ENCODE data around the gene NGLY1.

NGLY1 gene

GRCh38 chr3:25683882-25684281 is 99.4 kb downstream of the NGLY1 start:
- no peak for DNase-seq
- H3K14ac ChIP-seq (ENCODE audit: low read length) = no peak overlapping the region
- H3K18ac ChIP-seq (ENCODE audit: low read length) = no peak overlapping the region
- WGBS (ENCODE audit: extremely low coverage, insufficient coverage, insufficient read length) = no CpG with 5 or more reads among the region's 2 CpGs
- no peak overlapping the region for H2AFZ ChIP-seq (ENCODE audit: insufficient read depth, low read length, poor library complexity)
- no peaks in the 10 kb centered on the region for H3K4me1 ChIP-seq (ENCODE audit: control insufficient read depth in 1 of 2, insufficient read depth in 2 of 2, low read length in 2 of 2)
- no peak overlapping the region for H4K91ac ChIP-seq (ENCODE audit: low read depth, low read length)
- H4K12ac ChIP-seq (ENCODE audit: low read depth, low read length) = no peak overlapping the region
- H3K4me3 ChIP-seq (ENCODE audit: low read depth, low read length) = no peak overlapping the region
- no peak overlapping the region for H2BK12ac ChIP-seq (ENCODE audit: low read length)
- no peaks in the 10 kb centered on the region for H3K36me3 ChIP-seq (ENCODE audit: control insufficient read depth in 1 of 2, insufficient read depth in 2 of 2, low read length in 2 of 2)
- no peaks in the 10 kb centered on the region for H3K79me2 ChIP-seq (ENCODE audit: control insufficient read depth, insufficient read depth, low read length, poor library complexity)
- peaks cover 3% of the 10 kb centered on the region for H3K9me3 ChIP-seq (ENCODE audit: insufficient read depth, low read depth, low read length)
- H2BK5ac ChIP-seq (ENCODE audit: low read depth, low read length, poor library complexity) = no peak overlapping the region
- no peaks in the 10 kb centered on the region for H3K27me3 ChIP-seq (ENCODE audit: insufficient read depth, low read length)
- no peak overlapping the region for H2AK5ac ChIP-seq (ENCODE audit: low read length)
- H2BK120ac ChIP-seq (ENCODE audit: insufficient read depth, low read length, poor library complexity) = no peak overlapping the region
- H4K8ac ChIP-seq (ENCODE audit: low read depth, low read length) = no peak overlapping the region
- H3K23ac ChIP-seq (ENCODE audit: low read length) = no peak overlapping the region
- H3K9ac ChIP-seq (ENCODE audit: low read length) = no peak overlapping the region
- no peak overlapping the region for H3K27ac ChIP-seq (ENCODE audit: low read depth, low read length)
- no peaks in the 10 kb centered on the region for H3K79me1 ChIP-seq (ENCODE audit: low read length)
- no peak overlapping the region for H3K4ac ChIP-seq (ENCODE audit: low read depth, low read length)
- no peak overlapping the region for H3K4me2 ChIP-seq (ENCODE audit: low read length)

- WGBS (ENCODE audit: extremely low coverage, insufficient coverage, insufficient read length) = no CpG with 5 or more reads among the region's 1 CpG
- Histone ChIP-seq H2BK5ac (ENCODE audit: low read depth, low read length, poor library complexity) (no peak overlapping the region), H3K79me2 (ENCODE audit: control insufficient read depth, insufficient read depth, low read length, poor library complexity) (no peaks in the 10 kb centered on the region), H4K12ac (ENCODE audit: low read depth, low read length) (no peak overlapping the region), H2BK120ac (ENCODE audit: insufficient read depth, low read length, poor library complexity) (no peak overlapping the region), H3K4me1 (ENCODE audit: control insufficient read depth in 1 of 2, insufficient read depth in 2 of 2, low read length in 2 of 2) (no peaks in the 10 kb centered on the region), H3K4me3 (ENCODE audit: low read depth, low read length) (no peak overlapping the region), H3K4me2 (ENCODE audit: low read length) (no peak overlapping the region), H3K14ac (ENCODE audit: low read length) (no peak overlapping the region), H2AK5ac (ENCODE audit: low read length) (no peak overlapping the region), H3K18ac (ENCODE audit: low read length) (no peak overlapping the region), H4K91ac (ENCODE audit: low read depth, low read length) (no peak overlapping the region), H3K27ac (ENCODE audit: low read depth, low read length) (no peak overlapping the region), H4K8ac (ENCODE audit: low read depth, low read length) (no peak overlapping the region), H3K36me3 (ENCODE audit: control insufficient read depth in 1 of 2, insufficient read depth in 2 of 2, low read length in 2 of 2) (no peaks in the 10 kb centered on the region), H2BK12ac (ENCODE audit: low read length) (no peak overlapping the region), H3K27me3 (ENCODE audit: insufficient read depth, low read length) (no peaks in the 10 kb centered on the region), H2AFZ (ENCODE audit: insufficient read depth, low read length, poor library complexity) (no peak overlapping the region), H3K4ac (ENCODE audit: low read depth, low read length) (no peak overlapping the region), H3K79me1 (ENCODE audit: low read length) (no peaks in the 10 kb centered on the region), H3K9me3 (ENCODE audit: insufficient read depth, low read depth, low read length) (peaks cover 3% of the 10 kb centered on the region), H3K9ac (ENCODE audit: low read length) (no peak overlapping the region), H3K23ac (ENCODE audit: low read length) (no peak overlapping the region)
- DNase-seq = no peak
These were observed 99.8 kb downstream of the NGLY1 start for GRCh38 chr3:25683410-25683809.

- DNase-seq = no peak
These were observed 103.5 kb downstream of the NGLY1 start for GRCh38 chr3:25679642-25680302.

GRCh38 chr3:25679166-25679565 is 104.1 kb downstream of the NGLY1 start:
- H2BK120ac ChIP-seq (ENCODE audit: insufficient read depth, low read length, poor library complexity) = no peak overlapping the region

More at GRCh38 chr3:25679642-25680302, 103.5 kb downstream of the NGLY1 start:
- Histone ChIP-seq H3K27ac (ENCODE audit: low read depth, low read length) (no peak overlapping the region), H2BK120ac (ENCODE audit: insufficient read depth, low read length, poor library complexity) (no peak overlapping the region), H3K14ac (ENCODE audit: low read length) (no peak overlapping the region), H3K4ac (ENCODE audit: low read depth, low read length) (no peak overlapping the region), H3K27me3 (ENCODE audit: insufficient read depth, low read length) (no peaks in the 10 kb centered on the region), H3K4me3 (ENCODE audit: low read depth, low read length) (no peak overlapping the region), H2AFZ (ENCODE audit: insufficient read depth, low read length, poor library complexity) (no peak overlapping the region), H3K9ac (ENCODE audit: low read length) (no peak overlapping the region), H4K8ac (ENCODE audit: low read depth, low read length) (no peak overlapping the region), H3K23ac (ENCODE audit: low read length) (no peak overlapping the region), H3K9me3 (ENCODE audit: insufficient read depth, low read depth, low read length) (no peaks in the 10 kb centered on the region), H3K79me2 (ENCODE audit: control insufficient read depth, insufficient read depth, low read length, poor library complexity) (no peaks in the 10 kb centered on the region), H2AK5ac (ENCODE audit: low read length) (no peak overlapping the region), H4K91ac (ENCODE audit: low read depth, low read length) (no peak overlapping the region), H3K36me3 (ENCODE audit: control insufficient read depth in 1 of 2, insufficient read depth in 2 of 2, low read length in 2 of 2) (no peaks in the 10 kb centered on the region), H2BK5ac (ENCODE audit: low read depth, low read length, poor library complexity) (no peak overlapping the region), H4K12ac (ENCODE audit: low read depth, low read length) (no peak overlapping the region), H2BK12ac (ENCODE audit: low read length) (no peak overlapping the region), H3K4me2 (ENCODE audit: low read length) (no peak overlapping the region), H3K18ac (ENCODE audit: low read length) (no peak overlapping the region), H3K79me1 (ENCODE audit: low read length) (no peaks in the 10 kb centered on the region), H3K4me1 (ENCODE audit: control insufficient read depth in 1 of 2, insufficient read depth in 2 of 2, low read length in 2 of 2) (no peaks in the 10 kb centered on the region)
- WGBS (ENCODE audit: extremely low coverage, insufficient coverage, insufficient read length) = no CpG with 5 or more reads among the region's 6 CpGs

More at GRCh38 chr3:25679166-25679565, 104.1 kb downstream of the NGLY1 start:
- no peaks in the 10 kb centered on the region for H3K27me3 ChIP-seq (ENCODE audit: insufficient read depth, low read length)
- no peak overlapping the region for H2AFZ ChIP-seq (ENCODE audit: insufficient read depth, low read length, poor library complexity)
- no peaks in the 10 kb centered on the region for H3K9me3 ChIP-seq (ENCODE audit: insufficient read depth, low read depth, low read length)
- no peak overlapping the region for H3K4me3 ChIP-seq (ENCODE audit: low read depth, low read length)
- no peaks in the 10 kb centered on the region for H3K4me1 ChIP-seq (ENCODE audit: control insufficient read depth in 1 of 2, insufficient read depth in 2 of 2, low read length in 2 of 2)
- no peak overlapping the region for H3K18ac ChIP-seq (ENCODE audit: low read length)
- no peak overlapping the region for H3K23ac ChIP-seq (ENCODE audit: low read length)
- H2AK5ac ChIP-seq (ENCODE audit: low read length) = no peak overlapping the region
- H4K12ac ChIP-seq (ENCODE audit: low read depth, low read length) = no peak overlapping the region
- no peaks in the 10 kb centered on the region for H3K79me2 ChIP-seq (ENCODE audit: control insufficient read depth, insufficient read depth, low read length, poor library complexity)
- no peak overlapping the region for H4K8ac ChIP-seq (ENCODE audit: low read depth, low read length)
- 85% methylated on average over 2 of the region's 2 CpGs for WGBS (ENCODE audit: extremely low coverage, insufficient coverage, insufficient read length)
- no peak overlapping the region for H3K4me2 ChIP-seq (ENCODE audit: low read length)
- DNase-seq = no peak
- no peaks in the 10 kb centered on the region for H3K79me1 ChIP-seq (ENCODE audit: low read length)
- H2BK5ac ChIP-seq (ENCODE audit: low read depth, low read length, poor library complexity) = no peak overlapping the region
- no peak overlapping the region for H3K4ac ChIP-seq (ENCODE audit: low read depth, low read length)
- no peak overlapping the region for H4K91ac ChIP-seq (ENCODE audit: low read depth, low read length)
- H3K14ac ChIP-seq (ENCODE audit: low read length) = no peak overlapping the region
- no peak overlapping the region for H3K27ac ChIP-seq (ENCODE audit: low read depth, low read length)
- no peak overlapping the region for H3K9ac ChIP-seq (ENCODE audit: low read length)
- no peak overlapping the region for H2BK12ac ChIP-seq (ENCODE audit: low read length)
- no peaks in the 10 kb centered on the region for H3K36me3 ChIP-seq (ENCODE audit: control insufficient read depth in 1 of 2, insufficient read depth in 2 of 2, low read length in 2 of 2)
